Natural killer cell (primary cell): ENCODE results near the gene SACM1L. TPM values are rescaled to one million over a fixed set of nuclear protein-coding genes. Genes with fewer than 3 reads are reported as not detected.

Experiments
- ATAC-seq, 3 donors: fragments of 150-1000 bp in 2 of 3; fragments of 200-7000 bp in 1 of 3; cut with Tn5 transposase; 1 replicate in 1 of 3; 2 replicates in 2 of 3; pipeline ENCODE4 v1.10.0; 2021; ENCODE audit warnings: mild to moderate bottlenecking in 2 of 3, moderate library complexity in 2 of 3
- DNase-seq, 2 donors: peaks; one replicate each; pipeline versions ENCODE4 v3.0.0 to v3.0.0-alpha.2; 2013 to 2021; ENCODE audit warnings: mixed read lengths in 1 of 2
- H3K27ac ChIP-seq: one replicate; pipeline ENCODE4 v1.5.1; 2013; ENCODE audit warnings: mild to moderate bottlenecking, low read length
- H3K27me3 ChIP-seq: one replicate; pipeline ENCODE4 v1.6.1; 2013; ENCODE audit warnings: low read length; ENCODE audit not compliant: control insufficient read depth, insufficient read depth
- H3K36me3 ChIP-seq: one replicate; pipeline ENCODE4 v1.6.1; 2013; ENCODE audit warnings: low read length; ENCODE audit not compliant: control insufficient read depth, insufficient read depth
- H3K4me1 ChIP-seq: one replicate; pipeline ENCODE4 v1.6.1; 2013; ENCODE audit warnings: low read length; ENCODE audit not compliant: control insufficient read depth, insufficient read depth
- H3K4me3 ChIP-seq: one replicate; pipeline ENCODE4 v1.5.1; 2013; ENCODE audit warnings: low read length
- H3K9me3 ChIP-seq: one replicate; pipeline ENCODE4 v1.6.1; 2013; ENCODE audit warnings: low read length; ENCODE audit not compliant: control insufficient read depth, insufficient read depth
- H3K27ac Mint-ChIP-seq, 2 donors: one replicate each; pipeline ENCODE4 v1.8.0; 2022; ENCODE audit warnings: mild to moderate bottlenecking in 2 of 2, mixed read lengths in 2 of 2, moderate library complexity in 1 of 2
- H3K27me3 Mint-ChIP-seq, 2 donors: one replicate each; pipeline ENCODE4 v1.8.0; 2022; ENCODE audit warnings: low read depth in 2 of 2, mixed read lengths in 2 of 2
- H3K36me3 Mint-ChIP-seq: one replicate; pipeline ENCODE4 v1.8.0; 2022; ENCODE audit warnings: mixed read lengths
- H3K4me1 Mint-ChIP-seq, 2 donors: one replicate each; pipeline ENCODE4 v1.8.0; 2022; ENCODE audit warnings: mixed read lengths in 2 of 2
- H3K4me3 Mint-ChIP-seq: one replicate; pipeline ENCODE4 v1.8.0; 2022; ENCODE audit warnings: mild to moderate bottlenecking, moderate library complexity, mixed read lengths
- H3K9me3 Mint-ChIP-seq, 2 donors: one replicate each; pipeline ENCODE4 v1.8.0; 2022; ENCODE audit warnings: mixed read lengths in 2 of 2
- WGBS: methylation state at CpG from one replicate; pipeline ENCODE4 v1.1.7; 2013; ENCODE audit warnings: missing lambda C conversion rate; ENCODE audit not compliant: insufficient coverage; 5-methylcytosine and 5-hydroxymethylcytosine counted together
- intact Hi-C: fragments of 100-400 bp; cut with micrococcal nuclease; formaldehyde crosslinking; loops from one replicate; pipeline ENCODE4 v1.14.2; 2022
- total RNA-seq, 4 donors: library from RNA; stranded (reverse); fragments of 120-200 nt in 1 of 4; gene quantifications; one replicate each; pipeline versions ENCODE4 v1.2.3 to v1.2.4, GENCODE V29; 2013 to 2022
- TF ChIP-seq, protein P1 (sequence below): fragments of 200-600 bp; IDR thresholded peaks from one replicate; pipeline ENCODE4 v1.8.0; 2022; ENCODE audit warnings: antibody characterized with exemption

Gene SACM1L, protein sequence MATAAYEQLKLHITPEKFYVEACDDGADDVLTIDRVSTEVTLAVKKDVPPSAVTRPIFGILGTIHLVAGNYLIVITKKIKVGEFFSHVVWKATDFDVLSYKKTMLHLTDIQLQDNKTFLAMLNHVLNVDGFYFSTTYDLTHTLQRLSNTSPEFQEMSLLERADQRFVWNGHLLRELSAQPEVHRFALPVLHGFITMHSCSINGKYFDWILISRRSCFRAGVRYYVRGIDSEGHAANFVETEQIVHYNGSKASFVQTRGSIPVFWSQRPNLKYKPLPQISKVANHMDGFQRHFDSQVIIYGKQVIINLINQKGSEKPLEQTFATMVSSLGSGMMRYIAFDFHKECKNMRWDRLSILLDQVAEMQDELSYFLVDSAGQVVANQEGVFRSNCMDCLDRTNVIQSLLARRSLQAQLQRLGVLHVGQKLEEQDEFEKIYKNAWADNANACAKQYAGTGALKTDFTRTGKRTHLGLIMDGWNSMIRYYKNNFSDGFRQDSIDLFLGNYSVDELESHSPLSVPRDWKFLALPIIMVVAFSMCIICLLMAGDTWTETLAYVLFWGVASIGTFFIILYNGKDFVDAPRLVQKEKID
- 100 to 1,000 TPM in 1 of 3 donors, 10 to 100 TPM in 2; 93.2 to 110 (median 93.9) TPM for total RNA-seq
- total RNA-seq (2013), result 175 TPM

DNA sequence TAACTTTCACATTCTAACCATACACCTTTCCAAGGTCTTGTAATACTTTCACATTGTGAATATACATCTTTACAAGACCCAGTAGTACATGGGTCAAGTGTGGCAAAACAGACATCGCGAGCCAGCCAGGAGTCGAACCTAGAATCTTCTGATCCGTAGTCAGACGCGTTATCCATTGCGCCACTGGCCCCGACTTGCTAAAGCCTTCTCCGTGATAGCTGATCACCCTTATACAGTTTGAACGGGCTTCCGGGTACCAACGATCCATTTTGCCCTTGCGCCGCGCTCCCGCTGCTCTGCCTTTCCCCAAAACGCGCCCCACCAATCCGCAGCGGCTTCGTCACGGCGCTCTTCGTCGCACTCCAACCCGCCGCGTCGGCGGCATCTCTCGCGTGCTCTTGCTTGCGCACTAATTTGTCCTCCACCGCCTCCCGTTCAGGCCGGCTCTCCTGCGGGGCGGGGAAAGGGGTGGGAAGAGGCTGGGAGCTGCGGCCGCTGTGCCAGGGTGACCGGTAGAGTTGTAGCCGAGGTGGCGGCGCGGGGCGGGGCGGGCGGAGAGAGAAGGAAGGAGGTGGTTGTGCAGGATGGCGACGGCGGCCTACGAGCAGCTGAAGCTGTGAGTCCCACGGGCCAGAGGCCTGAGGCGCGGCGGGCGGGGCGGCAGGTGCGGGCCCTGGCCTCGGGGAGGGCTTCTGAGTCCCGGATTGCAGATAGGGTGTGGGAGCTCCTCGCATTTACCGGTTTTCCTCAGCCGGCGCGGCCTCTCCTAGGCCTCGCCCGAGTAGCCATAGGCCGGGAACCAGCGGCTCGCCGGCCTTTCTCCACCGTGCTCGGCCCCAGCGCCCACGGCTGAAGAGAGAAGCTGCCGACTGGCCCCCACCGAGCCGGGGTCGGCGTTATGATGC is at the start of gene SACM1L:
Gene SACM1L (plus strand): TSS at position 515 of the 905 bp plus-strand sequence. CDS start 70 bp downstream, at position 585.
- Histone ChIP-seq H3K36me3 (peaks cover 9% of the 10 kb centered on the region), H3K4me3 (peak within 1 kb of the TSS; percentile 63), H3K4me1 (peaks cover 36% of the 10 kb centered on the region), H3K27me3 (no peaks in the 10 kb centered on the region), H3K27ac (peak within 1 kb of the TSS; percentile 79), H3K9me3 (no peaks in the 10 kb centered on the region)
- Mint-ChIP-seq H3K4me3 (peak within 1 kb of the TSS; percentile 99), H3K4me1 (peaks cover 56% of the 10 kb centered on the region in 2 donors), H3K27me3 (peaks cover 4 to 7% of the 10 kb centered on the region in 2 donors), H3K36me3 (peaks cover 7% of the 10 kb centered on the region), H3K27ac (peak within 1 kb of the TSS; percentile 97 to 100), H3K9me3 (no peaks in the 10 kb centered on the region)
- DNase-seq (peak; percentile 97 to 99), ATAC-seq (peak; percentile 84 to 94 (median 87))
- intact Hi-C loops, result loop anchor here (2.0 kb wide), 1 partner anchor 24 kb away; no protein-coding TSS in a partner anchor
- TF ChIP-seq, protein P1, sequence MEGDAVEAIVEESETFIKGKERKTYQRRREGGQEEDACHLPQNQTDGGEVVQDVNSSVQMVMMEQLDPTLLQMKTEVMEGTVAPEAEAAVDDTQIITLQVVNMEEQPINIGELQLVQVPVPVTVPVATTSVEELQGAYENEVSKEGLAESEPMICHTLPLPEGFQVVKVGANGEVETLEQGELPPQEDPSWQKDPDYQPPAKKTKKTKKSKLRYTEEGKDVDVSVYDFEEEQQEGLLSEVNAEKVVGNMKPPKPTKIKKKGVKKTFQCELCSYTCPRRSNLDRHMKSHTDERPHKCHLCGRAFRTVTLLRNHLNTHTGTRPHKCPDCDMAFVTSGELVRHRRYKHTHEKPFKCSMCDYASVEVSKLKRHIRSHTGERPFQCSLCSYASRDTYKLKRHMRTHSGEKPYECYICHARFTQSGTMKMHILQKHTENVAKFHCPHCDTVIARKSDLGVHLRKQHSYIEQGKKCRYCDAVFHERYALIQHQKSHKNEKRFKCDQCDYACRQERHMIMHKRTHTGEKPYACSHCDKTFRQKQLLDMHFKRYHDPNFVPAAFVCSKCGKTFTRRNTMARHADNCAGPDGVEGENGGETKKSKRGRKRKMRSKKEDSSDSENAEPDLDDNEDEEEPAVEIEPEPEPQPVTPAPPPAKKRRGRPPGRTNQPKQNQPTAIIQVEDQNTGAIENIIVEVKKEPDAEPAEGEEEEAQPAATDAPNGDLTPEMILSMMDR, result no peak
- WGBS, result under 1% methylated on average over 81 of the region's 81 CpGs

DNA sequence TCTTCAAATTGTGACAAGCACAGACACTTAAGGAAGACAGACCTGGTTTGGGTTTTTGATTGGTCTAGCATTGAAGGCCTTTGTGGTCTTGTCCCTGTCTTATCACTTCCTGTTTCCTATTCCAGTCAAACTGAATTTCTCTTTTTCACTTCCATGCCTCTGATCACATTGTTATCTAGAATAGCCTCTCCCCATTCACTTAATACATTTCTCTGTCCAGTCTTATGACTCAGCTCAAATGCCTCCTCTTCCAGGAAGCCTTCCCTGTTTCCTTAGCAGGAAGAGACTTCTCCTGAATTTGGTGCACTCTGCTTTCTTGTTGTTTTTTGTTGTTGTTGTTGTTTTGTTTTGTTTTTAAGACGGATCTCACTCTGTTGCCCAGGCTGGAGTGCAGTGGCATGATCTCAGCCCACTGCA is 49.1 kb upstream of the SACM1L start:
- Mint-ChIP-seq H3K27me3 (no peaks in the 10 kb centered on the region), H3K4me3 (no peak overlapping the region), H3K4me1 (peaks cover 18 to 27% of the 10 kb centered on the region in 2 donors), H3K9me3 (no peaks in the 10 kb centered on the region), H3K27ac (no peak overlapping the region), H3K36me3 (no peaks in the 10 kb centered on the region)
- Histone ChIP-seq H3K27me3 (no peaks in the 10 kb centered on the region), H3K9me3 (no peaks in the 10 kb centered on the region), H3K4me1 (peaks cover 4% of the 10 kb centered on the region), H3K27ac (no peak overlapping the region), H3K4me3 (no peak overlapping the region), H3K36me3 (peaks cover 12% of the 10 kb centered on the region)
- DNase-seq (no peak), ATAC-seq (no peak)
- intact Hi-C loops, result no loop called here
- WGBS, result 88% methylated on average over 1 of the region's 1 CpG
- TF ChIP-seq, protein P1, result no peak

DNA sequence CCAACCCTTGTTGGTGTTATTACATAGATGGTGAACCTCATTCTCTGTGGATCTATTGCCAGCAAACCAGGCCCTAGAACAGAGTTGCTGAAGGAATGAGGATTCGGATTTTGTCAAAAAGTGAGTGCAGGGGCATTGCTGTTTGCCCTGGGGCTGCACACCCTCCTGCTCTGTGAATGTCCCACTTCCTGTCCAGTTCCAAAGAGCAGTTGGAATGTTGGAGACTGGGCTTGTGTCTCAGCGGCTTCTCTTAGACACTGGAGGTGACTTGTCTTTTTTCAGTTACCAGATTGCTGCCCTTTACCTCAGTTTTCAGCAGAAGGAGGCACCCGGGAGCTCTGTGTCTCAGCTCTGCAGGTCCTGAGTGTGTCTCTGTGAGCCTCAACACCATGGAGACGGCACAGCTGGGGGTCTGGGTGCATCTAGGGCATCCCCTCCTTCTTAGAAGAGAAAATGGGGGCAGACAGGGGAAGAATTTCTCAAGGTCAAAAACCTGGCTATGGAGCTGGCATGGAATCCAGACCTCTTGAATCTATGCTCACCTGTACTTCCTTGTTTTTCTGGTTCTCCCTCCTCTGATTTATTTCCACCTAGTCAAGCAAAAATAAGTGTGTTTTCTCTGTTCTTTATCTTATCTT is 48.4 kb upstream of the SACM1L start:
- H3K9me3 Mint-ChIP-seq, result no peaks in the 10 kb centered on the region
- no peak for DNase-seq
- Histone ChIP-seq H3K9me3 (no peaks in the 10 kb centered on the region), H3K4me3 (no peak overlapping the region), H3K4me1 (peaks cover 4% of the 10 kb centered on the region), H3K27me3 (no peaks in the 10 kb centered on the region), H3K27ac (no peak overlapping the region), H3K36me3 (peaks cover 16% of the 10 kb centered on the region)
- WGBS, result 96% methylated on average over 4 of the region's 4 CpGs
- H3K27me3 Mint-ChIP-seq, result no peaks in the 10 kb centered on the region
- H3K27ac Mint-ChIP-seq, result peak overlapping the region in 1 of 2 donors; percentile 5
- H3K36me3 Mint-ChIP-seq, result no peaks in the 10 kb centered on the region
- intact Hi-C loops, result no loop called here
- peaks cover 19 to 35% of the 10 kb centered on the region in 2 donors for H3K4me1 Mint-ChIP-seq
- TF ChIP-seq, protein P1, result no peak
- no peak overlapping the region for H3K4me3 Mint-ChIP-seq
- no peak for ATAC-seq
